Small intestine (tissue), 7 donors: Measurements from ENCODE around the gene COQ8B. TPM values are rescaled to one million over a fixed set of nuclear protein-coding genes. Genes with fewer than 3 reads are reported as not detected.

Source experiments
- DNase-seq, 2 donors: peaks; one replicate each; pipeline versions ENCODE4 v3.0.0 to v3.0.0-alpha.2; 2013
- FAIRE-seq: peaks from 2 replicates; lab custom pipeline; 2012; peaks lifted over from hg19 to GRCh38; lab: Jason Lieb, UNC
- H3K27ac ChIP-seq, 3 donors: one replicate each; pipeline ENCODE4 v1.5.1; 2013; ENCODE audit warnings: low read length in 2 of 3, mild to moderate bottlenecking in 2 of 3, control low read depth in 1 of 3, inconsistent platforms in 1 of 3, low read depth in 1 of 3, moderate library complexity in 1 of 3
- H3K27me3 ChIP-seq, 3 donors: one replicate each; pipeline ENCODE4 v1.6.1; 2013; ENCODE audit warnings: low read length in 3 of 3, inconsistent platforms in 1 of 3; ENCODE audit not compliant: control insufficient read depth in 3 of 3, insufficient read depth in 3 of 3
- H3K36me3 ChIP-seq, 3 donors: one replicate each; pipeline ENCODE4 v1.6.1; 2013; ENCODE audit warnings: low read length in 3 of 3, inconsistent platforms in 1 of 3, low read depth in 1 of 3, mild to moderate bottlenecking in 1 of 3, moderate library complexity in 1 of 3; ENCODE audit not compliant: control insufficient read depth in 3 of 3, insufficient read depth in 2 of 3
- H3K4me1 ChIP-seq, 3 donors: one replicate each; pipeline ENCODE4 v1.6.1; 2013; ENCODE audit warnings: low read length in 2 of 3, inconsistent platforms in 1 of 3, low read depth in 1 of 3, mild to moderate bottlenecking in 1 of 3, moderate library complexity in 1 of 3; ENCODE audit not compliant: control insufficient read depth in 3 of 3, insufficient read depth in 2 of 3
- H3K4me3 ChIP-seq, 3 donors: one replicate each; pipeline ENCODE4 v1.5.1; 2013; ENCODE audit warnings: low read length in 3 of 3, control low read depth in 1 of 3, inconsistent platforms in 1 of 3, low read depth in 1 of 3, mild to moderate bottlenecking in 1 of 3, moderate library complexity in 1 of 3
- H3K9me3 ChIP-seq, 2 donors: one replicate each; pipeline ENCODE4 v1.6.1; 2013; ENCODE audit warnings: low read depth in 1 of 2, low read length in 1 of 2; ENCODE audit not compliant: control insufficient read depth in 2 of 2, insufficient read depth in 1 of 2
- WGBS, 3 donors: extraction: QIAGEN DNeasy Blood & Tissue Kit; methylation state at CpG; one replicate each; pipeline ENCODE4 v1.1.7; 2013; 5-methylcytosine and 5-hydroxymethylcytosine counted together
- polyA plus RNA-seq, 4 donors: library from polyadenylated mRNA; stranded (reverse) in 3 of 4; unstranded in 1 of 4; fragments of 200-250 nt in 3 of 4; fragments of 120-200 nt in 1 of 4; gene quantifications; one replicate each; pipeline versions ENCODE4 v1.2.1 to v1.2.3, GENCODE V29; 2013
- donor health status: healthy with polysubstance abuse.
- donor health status: control.
- donor health status: control.
- donor health status: Bipolar disorder and iron deficiency.
- donor health status: healthy.

The COQ8B gene
- polyA plus RNA-seq, 4 donors: 29.2 to 45.5 (median 42.8) TPM

DNA sequence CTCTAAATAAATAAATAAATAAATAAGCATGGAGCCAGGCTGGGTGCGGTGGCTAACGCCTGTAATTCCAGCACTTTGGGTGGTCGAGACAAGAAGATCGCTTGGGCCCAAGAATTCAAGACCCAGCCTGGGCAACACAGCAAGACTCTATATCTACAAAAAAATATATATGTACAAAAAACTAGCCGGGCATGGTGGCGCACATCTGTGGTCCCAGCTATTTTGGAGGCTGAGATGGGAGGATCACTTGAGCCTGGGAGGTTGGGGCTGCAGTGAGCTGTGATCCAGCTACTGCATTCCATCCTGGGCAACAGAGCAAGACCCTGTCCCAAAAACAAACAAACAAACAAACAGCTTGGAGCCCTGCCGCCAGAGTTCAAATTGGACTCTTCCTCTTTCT, 30.9 kb upstream of the COQ8B start:
- H3K9me3 ChIP-seq: no peaks in the 10 kb centered on the region
- H3K4me1 ChIP-seq: peaks cover 0 to 22% (median 2%) of the 10 kb centered on the region in 3 donors
- no peak for DNase-seq
- WGBS, 3 donors: 96 to 98% (median 96%) methylated on average over 7 of the region's 7 CpGs
- FAIRE-seq: no peak
- H3K27ac ChIP-seq: no peak overlapping the region
- H3K27me3 ChIP-seq: no peaks in the 10 kb centered on the region
- H3K4me3 ChIP-seq: no peak overlapping the region
- H3K36me3 ChIP-seq: peaks cover 0 to 29% (median 0%) of the 10 kb centered on the region in 3 donors

GRCh38 chr19:40745402-40745780, 28.7 kb upstream of the COQ8B start:
- peaks cover 0 to 47% (median 3%) of the 10 kb centered on the region in 3 donors for H3K36me3 ChIP-seq
- H3K9me3 ChIP-seq: no peaks in the 10 kb centered on the region
- peaks cover 0 to 22% (median 2%) of the 10 kb centered on the region in 3 donors for H3K4me1 ChIP-seq
- FAIRE-seq (no peak), DNase-seq (no peak)
- no peaks in the 10 kb centered on the region for H3K27me3 ChIP-seq
- no peak overlapping the region for H3K4me3 ChIP-seq
- H3K27ac ChIP-seq: peak overlapping the region in 1 of 3 donors; percentile 36
- 76 to 83% (median 82%) methylated on average over 7 of the region's 7 CpGs for WGBS, 3 donors

GRCh38 chr19:40744554-40745401, 28.1 kb upstream of the COQ8B start:
- H3K27me3 ChIP-seq: no peaks in the 10 kb centered on the region
- H3K4me1 ChIP-seq: peaks cover 0 to 19% (median 2%) of the 10 kb centered on the region in 3 donors
- H3K9me3 ChIP-seq: no peaks in the 10 kb centered on the region
- H3K36me3 ChIP-seq: peaks cover 0 to 53% (median 5%) of the 10 kb centered on the region in 3 donors
- peak overlapping the region in 2 of 3 donors; percentile 4 to 36 for H3K27ac ChIP-seq
- FAIRE-seq: no peak
- DNase-seq: no peak
- no peak overlapping the region for H3K4me3 ChIP-seq
- WGBS, 3 donors: 71 to 84% (median 83%) methylated on average over 15 to 17 of the region's 17 CpGs

DNA sequence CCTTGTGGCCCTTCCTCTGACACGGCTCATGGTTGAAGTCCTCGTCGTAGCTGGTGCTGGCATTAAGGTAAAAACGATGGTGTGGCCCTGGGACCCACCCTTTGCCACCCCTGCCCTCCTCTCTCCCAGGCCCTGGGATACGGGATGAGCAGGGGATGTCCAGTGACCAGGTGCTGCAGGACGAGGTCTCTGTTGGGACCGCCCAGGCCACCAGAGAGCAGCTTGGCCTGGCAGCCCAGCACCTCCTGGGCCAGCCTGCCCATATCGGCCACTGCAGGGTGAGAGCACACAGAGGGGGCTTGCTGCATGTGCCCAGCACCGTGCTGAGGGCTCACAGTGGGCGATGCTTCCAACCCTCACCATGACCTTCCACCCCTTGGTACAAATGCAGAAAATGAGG, 27.2 kb upstream of the COQ8B start:
- no peaks in the 10 kb centered on the region for H3K27me3 ChIP-seq
- peaks cover 0 to 61% (median 5%) of the 10 kb centered on the region in 3 donors for H3K36me3 ChIP-seq
- no peak overlapping the region for H3K27ac ChIP-seq
- no peak for DNase-seq
- FAIRE-seq: no peak
- H3K9me3 ChIP-seq: no peaks in the 10 kb centered on the region
- 92 to 94% (median 92%) methylated on average over 10 of the region's 10 CpGs for WGBS, 3 donors
- H3K4me3 ChIP-seq: no peak overlapping the region
- peaks cover 0 to 11% (median 0%) of the 10 kb centered on the region in 3 donors for H3K4me1 ChIP-seq

- no peaks in the 10 kb centered on the region for H3K27me3 ChIP-seq
- no peak for FAIRE-seq
- no peak overlapping the region for H3K4me3 ChIP-seq
- 86 to 93% (median 91%) methylated on average over 12 of the region's 12 CpGs for WGBS, 3 donors
- H3K4me1 ChIP-seq: peaks cover 0 to 11% (median 0%) of the 10 kb centered on the region in 3 donors
- H3K27ac ChIP-seq: no peak overlapping the region
- peaks cover 0 to 66% (median 5%) of the 10 kb centered on the region in 3 donors for H3K36me3 ChIP-seq
- no peak for DNase-seq
- no peaks in the 10 kb centered on the region for H3K9me3 ChIP-seq
Observed at GRCh38 chr19:40742886-40743285, 26.2 kb upstream of the COQ8B start.

DNA sequence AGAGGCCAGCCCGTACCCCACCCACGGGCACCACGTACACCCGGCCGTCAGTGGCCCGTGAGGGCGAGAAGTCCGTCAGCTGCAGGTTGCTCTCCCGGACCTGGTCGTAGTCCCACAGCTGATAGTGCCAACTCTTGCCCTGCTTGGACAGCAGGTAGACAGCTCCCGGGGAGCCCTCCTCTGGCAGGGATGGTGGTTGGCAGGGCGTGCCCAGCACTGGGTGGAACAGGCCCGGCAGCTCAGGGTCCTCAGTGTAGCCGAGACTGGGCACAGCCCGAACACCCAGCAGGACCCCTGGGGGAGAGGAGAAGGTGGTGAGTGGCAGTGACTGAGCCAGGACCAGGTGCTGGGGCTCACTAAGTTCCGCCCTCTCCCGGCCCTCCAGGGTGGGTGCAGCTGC, 25.8 kb upstream of the COQ8B start:
- Histone ChIP-seq H3K27ac (no peak overlapping the region), H3K36me3 (peaks cover 0 to 68% (median 6%) of the 10 kb centered on the region in 3 donors), H3K27me3 (no peaks in the 10 kb centered on the region), H3K4me1 (peaks cover 0 to 11% (median 0%) of the 10 kb centered on the region in 3 donors), H3K9me3 (no peaks in the 10 kb centered on the region), H3K4me3 (no peak overlapping the region)
- peak in 1 of 2 donors; percentile 60 for DNase-seq
- FAIRE-seq: no peak
- WGBS, 3 donors: 30 to 71% (median 43%) methylated on average over 17 of the region's 17 CpGs

DNA sequence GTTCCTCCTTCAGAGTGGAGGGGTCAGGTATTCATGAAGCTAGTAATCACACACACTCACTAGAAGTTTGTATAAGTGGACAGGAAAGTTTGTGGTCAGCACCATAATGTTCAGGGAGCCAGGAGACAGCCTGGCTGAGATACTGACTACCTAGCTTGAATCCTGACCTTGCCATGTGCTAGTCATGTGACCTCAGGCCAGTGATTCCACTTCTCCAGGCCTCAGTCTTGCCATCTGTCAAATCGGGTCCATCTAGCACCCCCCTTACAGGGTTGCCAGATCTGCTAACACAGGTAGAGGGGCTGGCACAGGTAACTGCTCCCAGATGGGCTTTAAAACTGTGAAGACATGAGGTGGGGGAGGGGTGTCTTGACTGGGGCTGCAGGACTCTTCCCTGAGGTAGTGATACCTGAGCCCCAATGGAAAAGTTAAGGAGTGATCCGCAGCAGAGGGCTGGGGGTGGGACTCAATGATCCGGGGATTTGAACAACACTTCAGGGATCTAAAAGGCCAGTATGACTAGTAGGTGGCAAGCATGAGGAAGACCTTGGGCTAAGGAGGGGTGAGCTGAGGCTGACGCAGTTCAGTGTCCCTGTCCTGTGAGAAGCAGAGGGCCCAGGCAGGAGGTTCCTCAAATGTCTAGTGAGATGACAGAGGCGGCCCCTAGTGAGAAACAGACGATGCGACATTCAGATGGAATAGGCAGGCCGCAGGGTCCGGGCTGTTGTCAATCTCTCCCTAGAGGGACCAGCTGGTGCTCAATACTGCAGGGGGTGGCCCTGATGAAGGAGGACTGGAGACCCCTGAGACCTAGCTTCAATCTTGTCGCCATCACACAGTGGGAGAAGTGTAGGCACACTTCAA, 25.1 kb upstream of the COQ8B start:
- Histone ChIP-seq H3K9me3 (no peaks in the 10 kb centered on the region), H3K4me1 (peaks cover 0 to 11% (median 0%) of the 10 kb centered on the region in 3 donors), H3K4me3 (no peak overlapping the region), H3K27ac (peak overlapping the region in 2 of 3 donors; percentile 6 to 8), H3K36me3 (peaks cover 0 to 73% (median 9%) of the 10 kb centered on the region in 3 donors), H3K27me3 (no peaks in the 10 kb centered on the region)
- DNase-seq (no peak), FAIRE-seq (no peak)
- 82 to 90% (median 86%) methylated on average over 10 of the region's 10 CpGs for WGBS, 3 donors

DNA sequence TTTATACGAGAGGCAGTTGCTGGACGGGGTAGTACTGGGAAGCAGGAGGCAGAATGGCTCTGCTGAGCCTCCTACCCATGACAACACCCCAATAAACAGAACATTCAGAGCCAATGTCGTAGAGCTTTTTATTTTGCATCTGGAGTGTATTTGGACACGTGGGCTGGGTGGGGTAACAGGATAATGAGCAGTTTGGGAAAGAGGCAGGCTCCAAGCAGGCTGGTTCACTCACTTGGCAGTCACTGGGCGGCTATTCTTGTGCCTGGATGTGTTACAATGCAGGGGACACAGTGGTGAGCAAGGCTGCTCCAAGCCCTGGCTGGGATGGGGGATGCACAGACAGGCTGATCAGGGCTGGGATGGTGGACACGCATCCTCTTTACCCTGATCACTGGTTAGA, 24.1 kb upstream of the COQ8B start:
- FAIRE-seq: no peak

More for the DNA sequence above, 24.1 kb upstream of the COQ8B start:
- peaks cover 0 to 12% (median 0%) of the 10 kb centered on the region in 3 donors for H3K4me1 ChIP-seq
- peaks cover 0 to 84% (median 9%) of the 10 kb centered on the region in 3 donors for H3K36me3 ChIP-seq
- no peak overlapping the region for H3K4me3 ChIP-seq
- no peak for DNase-seq
- H3K27me3 ChIP-seq: no peaks in the 10 kb centered on the region
- WGBS, 3 donors: 67 to 76% (median 72%) methylated on average over 6 of the region's 6 CpGs
- peak overlapping the region in 2 of 3 donors; percentile 2 to 33 for H3K27ac ChIP-seq
- H3K9me3 ChIP-seq: no peaks in the 10 kb centered on the region
